Esophagus muscularis mucosa (tissue), 4 donors: ENCODE measurements around the gene LAMA5.

ENCODE experiments used
- EP300 ChIP-seq: sonication (generic); formaldehyde crosslinking; IDR thresholded peaks from one replicate; pipeline ENCODE4 v1.6.1; 2017; ENCODE audit warnings: antibody characterized with exemption
- POLR2A ChIP-seq: fragments of 450-650 bp; IDR thresholded peaks from one replicate; pipeline ENCODE4 v1.6.1; 2017; ENCODE audit warnings: antibody characterized with exemption, moderate library complexity, mild to moderate bottlenecking, low read depth
- POLR2AphosphoS5 ChIP-seq, 2 donors: sonication (generic); formaldehyde crosslinking; IDR thresholded peaks; one replicate each; pipeline ENCODE4 v1.6.1; 2017; ENCODE audit warnings: antibody characterized with exemption in 2 of 2
- TF ChIP-seq, protein P1 (sequence below), 3 experiments: fragments of 200-600 bp in 2 of 3; fragments of 450-650 bp in 1 of 3; sonication (generic) in 2 of 3; IDR thresholded peaks; one replicate each; pipeline ENCODE4 v1.5.1; 2017 to 2019; ENCODE audit warnings: antibody characterized with exemption in 3 of 3, mild to moderate bottlenecking in 2 of 3, moderate library complexity in 1 of 3

- TF ChIP-seq, protein P1, sequence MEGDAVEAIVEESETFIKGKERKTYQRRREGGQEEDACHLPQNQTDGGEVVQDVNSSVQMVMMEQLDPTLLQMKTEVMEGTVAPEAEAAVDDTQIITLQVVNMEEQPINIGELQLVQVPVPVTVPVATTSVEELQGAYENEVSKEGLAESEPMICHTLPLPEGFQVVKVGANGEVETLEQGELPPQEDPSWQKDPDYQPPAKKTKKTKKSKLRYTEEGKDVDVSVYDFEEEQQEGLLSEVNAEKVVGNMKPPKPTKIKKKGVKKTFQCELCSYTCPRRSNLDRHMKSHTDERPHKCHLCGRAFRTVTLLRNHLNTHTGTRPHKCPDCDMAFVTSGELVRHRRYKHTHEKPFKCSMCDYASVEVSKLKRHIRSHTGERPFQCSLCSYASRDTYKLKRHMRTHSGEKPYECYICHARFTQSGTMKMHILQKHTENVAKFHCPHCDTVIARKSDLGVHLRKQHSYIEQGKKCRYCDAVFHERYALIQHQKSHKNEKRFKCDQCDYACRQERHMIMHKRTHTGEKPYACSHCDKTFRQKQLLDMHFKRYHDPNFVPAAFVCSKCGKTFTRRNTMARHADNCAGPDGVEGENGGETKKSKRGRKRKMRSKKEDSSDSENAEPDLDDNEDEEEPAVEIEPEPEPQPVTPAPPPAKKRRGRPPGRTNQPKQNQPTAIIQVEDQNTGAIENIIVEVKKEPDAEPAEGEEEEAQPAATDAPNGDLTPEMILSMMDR (IDR thresholded peaks at IDR 0.05), result no peak
- TF ChIP-seq POLR2A (no peak), POLR2AphosphoS5 (IDR thresholded peaks at IDR 0.05) (no peak), EP300 (no peak)
Observed at GRCh38 chr20:62411479-62412193, 44.5 kb upstream of the LAMA5 start.
